Lower leg skin (tissue), 4 donors: ENCODE data around the gene SH3D19. TPM values are rescaled to one million over a fixed set of nuclear protein-coding genes. Genes with fewer than 3 reads are reported as not detected.
A peak's percentile ranks its signal among the peaks of the same experiment; 100 is the strongest.

ENCODE experiments used
- DNase-seq, 2 donors: peaks; one replicate each; pipeline ENCODE4 v3.0.0-alpha.2; 2019; ENCODE audit warnings: low spot score in 2 of 2
- H3K4me3 ChIP-seq: fragments of 200-600 bp; sonication (generic); 2 replicates; pipeline ENCODE4 v1.5.1; 2017; ENCODE audit warnings: mild to moderate bottlenecking, low read depth; ENCODE audit not compliant: poor library complexity, severe bottlenecking
- POLR2A ChIP-seq, 2 donors: fragments of 450-650 bp; IDR thresholded peaks; one replicate each; pipeline ENCODE4 v1.6.1; 2016 to 2017; ENCODE audit warnings: antibody characterized with exemption in 2 of 2, mild to moderate bottlenecking in 1 of 2, moderate library complexity in 1 of 2
- WGBS, 2 donors: methylation state at CpG; one replicate each; pipeline ENCODE4 v1.1.5; 2018; 5-methylcytosine and 5-hydroxymethylcytosine counted together
- intact Hi-C: fragments of 100-400 bp; cut with DNase I; formaldehyde crosslinking; loops from one replicate; pipeline ENCODE4 v1.15.0; 2023; ENCODE audit warnings: low total_unique reads
- total RNA-seq, 4 donors: library from RNA; depleted of rRNA; stranded (reverse); fragments of >200 nt; gene quantifications; one replicate each; pipeline ENCODE4 v1.1.0, GENCODE V29; 2016
- TF ChIP-seq, protein P1 (sequence below), 3 donors: fragments of 450-650 bp; IDR thresholded peaks; one replicate each; pipeline ENCODE4 v1.5.1; 2016; ENCODE audit warnings: antibody characterized with exemption in 3 of 3, mild to moderate bottlenecking in 3 of 3, moderate library complexity in 2 of 3

The SH3D19 gene
- total RNA-seq, 4 donors from 2014 or later: 70.8 to 82.5 (median 78.6) TPM

GRCh38 chr4:151105454-151106032 is 219.9 kb downstream of the SH3D19 start:
- WGBS, 2 donors: 95 to 96% methylated on average over 5 of the region's 5 CpGs
- intact Hi-C loops: no loop called here
- no peak overlapping the region for H3K4me3 ChIP-seq
- no peak for TF ChIP-seq POLR2A (IDR thresholded peaks at IDR 0.05)
- TF ChIP-seq, protein P1, sequence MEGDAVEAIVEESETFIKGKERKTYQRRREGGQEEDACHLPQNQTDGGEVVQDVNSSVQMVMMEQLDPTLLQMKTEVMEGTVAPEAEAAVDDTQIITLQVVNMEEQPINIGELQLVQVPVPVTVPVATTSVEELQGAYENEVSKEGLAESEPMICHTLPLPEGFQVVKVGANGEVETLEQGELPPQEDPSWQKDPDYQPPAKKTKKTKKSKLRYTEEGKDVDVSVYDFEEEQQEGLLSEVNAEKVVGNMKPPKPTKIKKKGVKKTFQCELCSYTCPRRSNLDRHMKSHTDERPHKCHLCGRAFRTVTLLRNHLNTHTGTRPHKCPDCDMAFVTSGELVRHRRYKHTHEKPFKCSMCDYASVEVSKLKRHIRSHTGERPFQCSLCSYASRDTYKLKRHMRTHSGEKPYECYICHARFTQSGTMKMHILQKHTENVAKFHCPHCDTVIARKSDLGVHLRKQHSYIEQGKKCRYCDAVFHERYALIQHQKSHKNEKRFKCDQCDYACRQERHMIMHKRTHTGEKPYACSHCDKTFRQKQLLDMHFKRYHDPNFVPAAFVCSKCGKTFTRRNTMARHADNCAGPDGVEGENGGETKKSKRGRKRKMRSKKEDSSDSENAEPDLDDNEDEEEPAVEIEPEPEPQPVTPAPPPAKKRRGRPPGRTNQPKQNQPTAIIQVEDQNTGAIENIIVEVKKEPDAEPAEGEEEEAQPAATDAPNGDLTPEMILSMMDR (IDR thresholded peaks at IDR 0.05): no peak
- no peak for DNase-seq

- intact Hi-C loops: no loop called here
- 97% methylated on average over 1 of the region's 1 CpG for WGBS, 2 donors
- no peak overlapping the region for H3K4me3 ChIP-seq
- DNase-seq: no peak
- TF ChIP-seq POLR2A (IDR thresholded peaks at IDR 0.05): no peak
- TF ChIP-seq, protein P1 (IDR thresholded peaks at IDR 0.05): no peak
These were observed 220.8 kb downstream of the SH3D19 start for GRCh38 chr4:151104621-151105020.

DNA sequence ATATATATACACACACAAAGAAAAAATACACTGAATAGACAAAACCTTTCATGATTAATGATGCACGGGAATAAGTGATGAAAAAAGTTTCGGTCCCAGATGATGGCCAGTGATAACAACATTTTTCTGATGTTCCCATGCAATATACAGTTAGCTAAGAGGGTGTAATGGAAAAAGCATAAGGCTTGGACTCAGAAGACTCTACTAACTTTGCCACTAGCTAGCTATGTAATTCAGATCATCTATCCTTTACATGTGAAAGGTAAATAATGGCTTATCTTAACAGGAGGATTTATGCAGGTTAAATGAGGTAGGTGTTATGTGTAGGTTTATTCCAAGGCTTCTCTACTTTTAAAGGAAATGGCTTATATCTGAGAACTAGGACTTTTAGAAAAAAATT is 221.6 kb downstream of the SH3D19 start:
- 76% methylated on average over 2 of the region's 2 CpGs for WGBS, 2 donors
- no peak overlapping the region for H3K4me3 ChIP-seq
- intact Hi-C loops: no loop called here
- TF ChIP-seq, protein P1 (IDR thresholded peaks at IDR 0.05): no peak
- no peak for TF ChIP-seq POLR2A (IDR thresholded peaks at IDR 0.05)
- DNase-seq: no peak

DNA sequence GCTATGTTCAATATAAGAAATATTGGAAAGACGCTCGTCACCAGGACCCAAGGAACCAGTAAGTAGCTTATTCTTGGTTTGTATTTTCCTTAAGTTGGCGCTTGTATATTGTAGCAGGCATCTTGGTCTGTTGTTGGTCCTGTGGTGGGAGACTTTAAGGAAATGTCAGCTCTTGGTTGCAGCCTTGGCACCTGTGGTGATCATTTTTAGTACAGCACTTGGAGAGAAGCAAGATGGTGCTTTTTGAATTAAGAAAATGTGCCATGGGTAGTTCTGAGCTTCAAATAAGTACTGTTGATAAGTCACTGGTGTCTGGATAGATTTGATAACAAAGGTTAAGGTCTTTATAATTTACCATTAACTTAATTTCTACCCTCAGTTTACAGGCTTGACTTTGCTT is 224.9 kb downstream of the SH3D19 start:
- DNase-seq: no peak
- peak overlapping the region; percentile 83 for H3K4me3 ChIP-seq
- 8 to 12% methylated on average over 3 of the region's 3 CpGs for WGBS, 2 donors
- intact Hi-C loops: no loop called here
- TF ChIP-seq, protein P1 (IDR thresholded peaks at IDR 0.05): no peak
- TF ChIP-seq POLR2A (IDR thresholded peaks at IDR 0.05): no peak

DNA sequence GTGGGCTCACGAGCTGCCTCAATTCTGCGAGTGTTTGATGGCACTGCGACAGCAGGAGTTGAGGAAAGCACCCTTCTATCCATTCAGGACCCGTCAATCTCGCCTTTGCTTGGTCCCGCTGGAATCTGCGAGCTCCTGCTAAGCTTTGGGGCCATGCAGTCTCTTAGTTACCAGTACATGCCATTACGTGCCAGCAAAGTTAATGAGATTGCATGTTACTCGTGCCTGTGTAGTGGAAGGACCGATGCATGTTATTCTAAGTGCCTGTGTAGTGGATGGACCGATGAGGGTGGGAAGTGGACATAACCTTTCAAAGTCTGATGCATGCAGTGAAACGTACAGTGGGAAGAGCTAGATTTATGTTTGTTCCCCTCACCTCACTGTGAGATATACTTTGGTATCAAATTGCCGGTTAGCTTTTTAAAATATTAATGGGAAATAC is 225.4 kb downstream of the SH3D19 start:
- H3K4me3 ChIP-seq: peak overlapping the region; percentile 83
- TF ChIP-seq, protein P1 (IDR thresholded peaks at IDR 0.05): no peak
- no peak for TF ChIP-seq POLR2A (IDR thresholded peaks at IDR 0.05)
- no peak for DNase-seq
- intact Hi-C loops: no loop called here
- WGBS, 2 donors: 0 to 1% methylated on average over 12 to 13 of the region's 13 CpGs
